RKO (cell line): ENCODE results near the gene GNA14.
"Not testable (repeated sequence)": the region's sequence is repeated elsewhere in the genome, so short reads cannot be mapped to it uniquely, and the experiment has no call there.

Source experiments
- DNase-seq: peaks from one replicate; pipeline ENCODE4 v3.0.0-alpha.2; 2016; ENCODE audit warnings: low spot score

The GNA14 gene

GRCh38 chr9:77588271-77588937 is 59.7 kb downstream of the GNA14 start:
- peak; percentile 68 for DNase-seq

GRCh38 chr9:77587851-77588250 is 60.3 kb downstream of the GNA14 start:
- no peak for DNase-seq

GRCh38 chr9:77587042-77587441 is 61.1 kb downstream of the GNA14 start:
- DNase-seq, result no peak

- DNase-seq, result no peak
Measured at GRCh38 chr9:77586591-77586990, 61.5 kb downstream of the GNA14 start.

GRCh38 chr9:77585335-77585786 is 62.8 kb downstream of the GNA14 start:
- DNase-seq, result no peak

GRCh38 chr9:77584927-77585326 is 63.2 kb downstream of the GNA14 start:
- not testable (repeated sequence) for DNase-seq

GRCh38 chr9:77582961-77583576 is 65.1 kb downstream of the GNA14 start:
- no peak for DNase-seq

- DNase-seq, result no peak
Measured at GRCh38 chr9:77582525-77582924, 65.6 kb downstream of the GNA14 start.

- peak; percentile 43 for DNase-seq
Measured at GRCh38 chr9:77575785-77576184, 72.3 kb downstream of the GNA14 start.

- no peak for DNase-seq
Measured at GRCh38 chr9:77569335-77569734, 78.8 kb downstream of the GNA14 start.

- no peak for DNase-seq
Measured at GRCh38 chr9:77563174-77563573, 84.9 kb downstream of the GNA14 start.

GRCh38 chr9:77562019-77562748 is 85.9 kb downstream of the GNA14 start:
- no peak for DNase-seq

GRCh38 chr9:77561331-77562018 is 86.6 kb downstream of the GNA14 start:
- DNase-seq, result no peak

GRCh38 chr9:77556396-77556795 is 91.7 kb downstream of the GNA14 start:
- DNase-seq, result no peak

GRCh38 chr9:77554586-77555105 is 93.5 kb downstream of the GNA14 start:
- DNase-seq, result no peak

- no peak for DNase-seq
Measured at GRCh38 chr9:77547106-77547730, 100.9 kb downstream of the GNA14 start.

- DNase-seq, result no peak
Measured at GRCh38 chr9:77546376-77546950, 101.7 kb downstream of the GNA14 start.

- no peak for DNase-seq
Measured at GRCh38 chr9:77544546-77544945, 103.6 kb downstream of the GNA14 start.

GRCh38 chr9:77543131-77543822 is 104.8 kb downstream of the GNA14 start:
- no peak for DNase-seq

- no peak for DNase-seq
Measured at GRCh38 chr9:77541600-77541999, 106.5 kb downstream of the GNA14 start.

GRCh38 chr9:77541055-77541454 is 107.1 kb downstream of the GNA14 start:
- no peak for DNase-seq
